B cell (primary cell): Measurements from ENCODE around the gene C10orf143. TPM values are rescaled to one million over a fixed set of nuclear protein-coding genes. Genes with fewer than 3 reads are reported as not detected.

Experiments used
- ATAC-seq: fragments of 200-7000 bp; cut with Tn5 transposase; one replicate; pipeline ENCODE4 v1.10.0; 2021; ENCODE audit warnings: low read depth, mild to moderate bottlenecking, moderate number of reproducible peaks, moderate library complexity
- CTCF ChIA-PET: fragments of 350-600 bp; sonication (Branson Sonifier 250); formaldehyde crosslinking; loops from one replicate; lab custom pipeline; 2021; ENCODE audit warnings: antibody characterized with exemption, inconsistent platforms; lab: Charles Lee
- POLR2A ChIA-PET: fragments of 350-600 bp; sonication (Branson Sonifier 250); formaldehyde crosslinking; loops from one replicate; lab custom pipeline; 2021; ENCODE audit warnings: antibody characterized with exemption; lab: Charles Lee
- DNase-seq: peaks from one replicate; pipeline ENCODE4 v3.0.0; 2013
- H2AFZ ChIP-seq: 2 replicates; pipeline ENCODE4 v1.6.1; 2012; ENCODE audit warnings: mild to moderate bottlenecking, low read depth, low read length; ENCODE audit not compliant: insufficient read depth, poor library complexity, severe bottlenecking
- H3K27ac ChIP-seq, 2 donors: 1 replicate in 1 of 2; 2 replicates in 1 of 2; pipeline ENCODE4 v1.5.1; 2012 to 2013; ENCODE audit warnings: low read length in 2 of 2, mild to moderate bottlenecking in 2 of 2, moderate library complexity in 1 of 2
- H3K27me3 ChIP-seq, 4 experiments: fragments of 200-600 bp in 1 of 4; sonication (generic) in 1 of 4; replicated peaks in 1 of 4; 1 replicate in 2 of 4; 2 replicates in 2 of 4; pipeline versions ENCODE4 v1.6.1 to v1.7.0; 2013 to 2016; ENCODE audit warnings: low read length in 3 of 4, mild to moderate bottlenecking in 2 of 4, mixed read lengths in 1 of 4, moderate library complexity in 1 of 4; ENCODE audit not compliant: insufficient read depth in 4 of 4, control insufficient read depth in 3 of 4; ENCODE audit errors: control extremely low read depth in 1 of 4
- H3K36me3 ChIP-seq, 2 experiments: replicated peaks in 1 of 2; 1 replicate in 1 of 2; 2 replicates in 1 of 2; pipeline versions ENCODE4 v1.6.1 to v1.7.1; 2013; ENCODE audit warnings: low read length in 1 of 2; ENCODE audit not compliant: insufficient read depth in 2 of 2, control insufficient read depth in 1 of 2; ENCODE audit errors: control extremely low read depth in 1 of 2, extremely low read depth in 1 of 2
- H3K4me1 ChIP-seq, 2 donors: fragments of 200-600 bp in 1 of 2; sonication (generic) in 1 of 2; 1 replicate in 1 of 2; 2 replicates in 1 of 2; pipeline versions ENCODE4 v1.5.1 to v1.6.1; 2013 to 2017; ENCODE audit warnings: low read length in 2 of 2; ENCODE audit not compliant: control insufficient read depth in 2 of 2, insufficient read depth in 2 of 2
- H3K4me2 ChIP-seq: replicated peaks from 2 replicates; pipeline ENCODE3; 2012; ENCODE audit warnings: mild to moderate bottlenecking, low read depth, low read length; ENCODE audit not compliant: poor library complexity, severe bottlenecking
- H3K4me3 ChIP-seq, 5 experiments: fragments of 200-600 bp in 1 of 5; sonication (generic) in 1 of 5; 1 replicate in 3 of 5; 2 replicates in 2 of 5; pipeline versions ENCODE4 v1.5.1 to v1.7.0; 2011 to 2016; ENCODE audit warnings: low read length in 4 of 5, mild to moderate bottlenecking in 4 of 5, low read depth in 2 of 5, control low read depth in 1 of 5, moderate library complexity in 1 of 5; ENCODE audit not compliant: insufficient read depth in 1 of 5; ENCODE audit errors: control extremely low read depth in 1 of 5, extremely low read depth in 1 of 5
- H3K79me2 ChIP-seq: fragments of 200-600 bp; sonication (generic); one replicate; pipeline ENCODE4 v1.6.0; 2016; ENCODE audit warnings: low read length; ENCODE audit not compliant: control insufficient read depth, insufficient read depth
- H3K9ac ChIP-seq: fragments of 200-600 bp; sonication (generic); 2 replicates; pipeline ENCODE4 v1.6.1; 2017; ENCODE audit warnings: mild to moderate bottlenecking, low read length, moderate library complexity
- H3K9me3 ChIP-seq, 3 donors: one replicate each; pipeline versions ENCODE4 v1.6.1 to v1.7.1; 2013; ENCODE audit warnings: low read length in 2 of 3; ENCODE audit not compliant: control insufficient read depth in 2 of 3, insufficient read depth in 1 of 3; ENCODE audit errors: control extremely low read depth in 1 of 3
- H4K20me1 ChIP-seq: 2 replicates; pipeline ENCODE4 v1.6.0; 2012; ENCODE audit warnings: mild to moderate bottlenecking, low read length; ENCODE audit not compliant: insufficient read depth, control insufficient read depth, poor library complexity, severe bottlenecking
- H3K27ac Mint-ChIP-seq: one replicate; pipeline ENCODE4 v1.8.0; 2021; ENCODE audit warnings: mixed read lengths
- H3K27me3 Mint-ChIP-seq: one replicate; pipeline ENCODE4 v1.8.0; 2021; ENCODE audit warnings: mixed read lengths
- H3K4me1 Mint-ChIP-seq: one replicate; pipeline ENCODE4 v1.8.0; 2021; ENCODE audit warnings: mixed read lengths
- H3K4me3 Mint-ChIP-seq: one replicate; pipeline ENCODE4 v1.8.0; 2021; ENCODE audit warnings: mixed read lengths
- H3K9me3 Mint-ChIP-seq: one replicate; pipeline ENCODE4 v1.8.0; 2022; ENCODE audit warnings: mixed read lengths; ENCODE audit not compliant: insufficient read depth
- CTCF ChIP-seq: fragments of 200-600 bp; IDR thresholded peaks from one replicate; pipeline ENCODE4 v1.8.0; 2022; ENCODE audit warnings: antibody characterized with exemption, mild to moderate bottlenecking
- EZH2 ChIP-seq: IDR thresholded peaks from 2 replicates; pipeline ENCODE4 v1.6.1; 2012; ENCODE audit warnings: borderline replicate concordance, low read depth, mild to moderate bottlenecking, moderate library complexity, low read length; ENCODE audit not compliant: insufficient read depth, poor library complexity, severe bottlenecking
- WGBS: methylation state at CpG from one replicate; pipeline ENCODE4 v1.1.5; 2013; ENCODE audit warnings: missing lambda C conversion rate; ENCODE audit not compliant: insufficient coverage; 5-methylcytosine and 5-hydroxymethylcytosine counted together
- intact Hi-C: fragments of 100-400 bp; cut with micrococcal nuclease; formaldehyde crosslinking; loops from one replicate; pipeline ENCODE4 v1.10.0; 2022
- polyA plus RNA-seq: library from polyadenylated mRNA; depleted of rRNA; stranded (reverse); fragments of >200 nt; gene quantifications from 2 replicates; pipeline ENCODE4 v1.2.3, GENCODE V29; 2012
- total RNA-seq, 2 donors: library from RNA; stranded (reverse); fragments of 120-200 nt in 1 of 2; gene quantifications; 1 replicate in 1 of 2; 2 replicates in 1 of 2; pipeline versions ENCODE4 v1.2.3 to v1.2.4, GENCODE V29; 2013 to 2022

Gene C10orf143
- total and polyA plus RNA-seq, 2 donors (not counting 1 experiment from before 2014, with no cell fraction given) = 9.1 to 12.8 TPM

GRCh38 chr10:130137659-130138478 is 27.2 kb upstream of the C10orf143 start:
- peaks cover 73% of the 10 kb centered on the region for H3K79me2 ChIP-seq
- H3K27me3 ChIP-seq = peaks cover 0 to 6% (median 0%) of the 10 kb centered on the region in 4 experiments
- POLR2A ChIA-PET = interaction anchor here (2.4 to 2.9 kb wide), 2 partner anchors 27 to 28 kb away, joined by 12 to 45 read pairs; partner anchors contain the start of gene C10orf143
- WGBS = 96% methylated on average over 28 of the region's 28 CpGs
- peaks cover 46% of the 10 kb centered on the region for H4K20me1 ChIP-seq
- Mint-ChIP-seq H3K27me3 (peaks cover 6% of the 10 kb centered on the region), H3K9me3 (no peaks in the 10 kb centered on the region), H3K4me1 (peaks cover 52% of the 10 kb centered on the region), H3K27ac (peak overlapping the region; percentile 41), H3K4me3 (peak overlapping the region; percentile 91)
- H3K27ac ChIP-seq = no peak overlapping the region
- TF ChIP-seq CTCF = no peak
- no peak for TF ChIP-seq EZH2
- intact Hi-C loops = loop anchor here (2.0 kb wide), 1 partner anchor 53 kb away; no protein-coding TSS in a partner anchor
- CTCF ChIA-PET = interaction anchor here (0.7 to 3.9 kb wide), 4 partner anchors 9 to 46 kb away, joined by 3 to 39 read pairs (median 3); partner anchors contain the start of gene C10orf143
- no peaks in the 10 kb centered on the region for H3K36me3 ChIP-seq
- DNase-seq (no peak), ATAC-seq (no peak)
- peaks cover 49 to 50% of the 10 kb centered on the region in 2 donors for H3K4me1 ChIP-seq
- no peak overlapping the region for H2AFZ ChIP-seq
- H3K4me3 ChIP-seq = peak overlapping the region in 3 of 5 experiments; percentile 44 to 91 (median 75)
- H3K4me2 ChIP-seq = peak overlapping the region; percentile 100
- H3K9ac ChIP-seq = peak overlapping the region; percentile 82
- no peaks in the 10 kb centered on the region for H3K9me3 ChIP-seq

- CTCF ChIA-PET = interaction anchor here (0.7 to 3.9 kb wide), 2 partner anchors 10 to 27 kb away, joined by 3 to 39 read pairs; partner anchors contain the start of gene C10orf143
- Histone ChIP-seq H3K79me2 (peaks cover 65% of the 10 kb centered on the region), H3K27ac (peak overlapping the region in 1 of 2 donors; percentile 79), H4K20me1 (peaks cover 38% of the 10 kb centered on the region), H3K4me2 (peak overlapping the region; percentile 100), H3K9me3 (no peaks in the 10 kb centered on the region), H3K36me3 (no peaks in the 10 kb centered on the region), H2AFZ (peak overlapping the region; percentile 100), H3K4me3 (peak overlapping the region in 4 of 5 experiments; percentile 44 to 91 (median 74)), H3K4me1 (peaks cover 41 to 42% of the 10 kb centered on the region in 2 donors), H3K9ac (peak overlapping the region; percentile 82), H3K27me3 (peaks cover 0 to 6% (median 0%) of the 10 kb centered on the region in 4 experiments)
- intact Hi-C loops = loop anchor here (2.0 kb wide), 1 partner anchor 54 kb away; no protein-coding TSS in a partner anchor
- DNase-seq (no peak), ATAC-seq (no peak)
- H3K4me1 Mint-ChIP-seq = peaks cover 44% of the 10 kb centered on the region
- peak overlapping the region; percentile 80 for H3K27ac Mint-ChIP-seq
- peak overlapping the region; percentile 91 for H3K4me3 Mint-ChIP-seq
- POLR2A ChIA-PET = interaction anchor here (2.4 kb wide), 1 partner anchor 26 kb away, joined by 45 read pairs; the partner anchor contains the start of gene C10orf143
- 3% methylated on average over 5 of the region's 10 CpGs for WGBS
- TF ChIP-seq CTCF = no peak
- TF ChIP-seq EZH2 = no peak
- H3K27me3 Mint-ChIP-seq = peaks cover 8% of the 10 kb centered on the region
- H3K9me3 Mint-ChIP-seq = no peaks in the 10 kb centered on the region
Measured at GRCh38 chr10:130137090-130137448, 26.4 kb upstream of the C10orf143 start.
